HL-60/S4 treated with phorbol 12-myristate 13-acetate at 8.2 ng/mL for 4 days and 3 days (cell line): Measurements from ENCODE around the gene HLA-DRB5.
"Not testable (repeated sequence)": the region's sequence is repeated elsewhere in the genome, so short reads cannot be mapped to it uniquely, and the experiment has no call there.

Experiments used
- in situ Hi-C: fragments of 300-500 bp; cut with MboI; formaldehyde crosslinking; loops from 2 replicates; pipeline ENCODE4 v1.15.0; 2022; ENCODE audit warnings: low sequenced_read_pairs

The HLA-DRB5 gene

DNA sequence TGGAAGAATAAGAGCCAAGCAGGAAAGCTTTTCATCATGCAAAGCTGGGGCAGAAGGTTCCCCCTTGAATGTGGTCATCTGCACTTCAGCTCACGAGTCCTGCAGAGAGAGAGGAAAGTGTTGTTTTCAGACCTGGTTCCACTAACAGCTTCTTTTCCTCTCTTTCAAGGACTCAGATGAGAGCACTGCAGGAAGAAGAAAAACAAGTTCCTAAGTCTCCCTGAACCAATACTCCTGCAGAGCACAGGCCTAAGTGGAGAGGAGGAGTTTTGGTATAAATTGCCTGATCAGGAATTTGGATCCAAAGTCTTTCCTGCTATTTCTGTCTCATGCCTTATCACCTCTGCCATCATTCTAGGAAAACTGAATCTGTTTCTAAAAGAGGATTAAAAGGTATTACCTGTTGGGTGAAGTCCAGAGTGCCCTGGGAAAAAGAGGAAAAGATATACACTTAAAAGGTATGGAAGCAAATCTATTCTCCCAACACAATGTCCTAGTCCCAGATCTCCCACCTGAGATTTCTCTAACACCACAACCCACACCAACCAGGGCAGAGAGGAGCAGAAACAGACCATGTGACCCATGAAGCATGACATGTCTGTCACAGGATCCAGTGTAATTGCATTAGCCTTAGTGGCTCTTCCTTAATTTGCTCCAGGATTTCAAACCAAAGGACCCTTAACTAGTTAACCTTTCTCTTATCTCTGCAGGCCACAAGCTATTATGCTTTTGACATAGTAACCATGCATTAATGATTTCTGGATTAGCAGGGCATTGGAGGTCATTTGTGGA, 12.2 kb downstream of the HLA-DRB5 start:
- in situ Hi-C loops = loop anchor here (10.0 kb wide), 1 partner anchor 57 kb away; no protein-coding TSS in a partner anchor

DNA sequence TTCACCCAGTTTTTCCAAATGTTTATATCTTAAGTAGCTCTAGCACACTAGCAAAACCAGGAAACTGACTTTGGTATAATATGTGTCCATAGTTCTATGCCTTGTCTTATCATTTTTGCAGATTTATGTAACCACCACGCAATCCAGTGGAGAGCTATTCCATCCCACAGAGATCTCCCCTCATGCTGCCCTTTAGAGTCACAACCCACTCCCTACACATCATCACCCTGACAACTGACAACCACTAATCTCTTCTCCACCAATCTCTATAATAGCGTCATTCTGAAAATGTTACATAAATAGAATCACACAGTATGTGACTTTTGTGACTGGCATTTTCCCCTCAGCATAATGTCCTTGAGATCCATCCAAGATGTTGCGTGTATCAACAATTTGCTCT, 29.1 kb downstream of the HLA-DRB5 start:
- in situ Hi-C loops = no loop called here

DNA sequence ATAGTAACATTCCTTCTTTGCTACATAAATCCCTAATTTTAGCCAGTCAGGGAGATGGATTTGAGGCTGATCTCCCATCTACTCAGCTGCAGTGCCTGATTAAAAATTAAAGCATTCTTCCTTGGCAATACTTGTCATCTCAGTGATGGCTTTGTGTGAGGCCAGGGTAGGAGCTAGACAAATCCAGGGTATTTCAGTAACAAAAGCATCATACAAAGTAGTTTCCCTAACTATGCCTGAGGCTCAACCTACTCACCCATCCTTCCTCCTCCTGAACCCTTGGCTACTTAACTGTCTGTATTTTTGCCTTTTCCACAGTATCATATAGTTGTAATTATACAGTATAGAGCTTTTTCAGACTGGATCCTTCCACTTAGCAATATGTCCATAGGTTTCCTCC, 37.7 kb downstream of the HLA-DRB5 start:
- in situ Hi-C loops = no loop called here

DNA sequence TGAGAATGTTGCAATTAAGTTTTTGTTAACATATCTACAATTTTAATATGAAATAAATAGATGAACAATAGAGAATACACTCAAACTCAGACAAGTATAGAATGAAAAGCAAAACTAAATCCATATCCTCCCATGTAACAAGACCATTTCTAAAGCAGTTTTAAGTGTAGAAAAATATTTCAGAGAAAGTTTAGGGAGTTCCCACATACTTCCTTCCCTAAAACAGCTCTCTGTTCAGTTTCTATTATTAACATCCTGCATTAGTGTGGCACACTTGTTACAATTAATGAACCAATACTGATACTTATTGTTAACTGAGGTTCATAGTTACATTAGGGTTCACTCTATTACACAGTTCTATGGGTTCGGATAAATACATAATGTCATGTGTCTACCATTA, 38.4 kb downstream of the HLA-DRB5 start:
- in situ Hi-C loops = no loop called here

DNA sequence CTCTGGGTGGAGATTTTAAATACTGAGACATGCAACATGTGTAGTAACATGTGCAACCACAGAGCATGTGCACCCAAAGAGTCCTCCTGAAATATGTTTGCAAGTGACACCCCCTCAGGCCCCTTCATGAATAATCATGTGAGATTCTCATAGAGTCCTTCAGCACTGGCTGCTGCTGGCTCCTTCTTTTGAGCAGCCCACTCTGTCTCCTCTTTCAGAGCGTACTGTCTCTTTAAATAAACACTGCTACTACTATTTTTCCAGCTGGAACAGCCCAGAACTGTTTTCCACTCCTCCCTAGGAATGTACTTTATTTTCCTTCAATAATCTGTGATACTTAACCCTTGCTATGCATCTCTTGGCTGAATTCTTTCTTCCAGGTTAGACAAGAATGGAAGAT, 42.0 kb downstream of the HLA-DRB5 start:
- in situ Hi-C loops = no loop called here

DNA sequence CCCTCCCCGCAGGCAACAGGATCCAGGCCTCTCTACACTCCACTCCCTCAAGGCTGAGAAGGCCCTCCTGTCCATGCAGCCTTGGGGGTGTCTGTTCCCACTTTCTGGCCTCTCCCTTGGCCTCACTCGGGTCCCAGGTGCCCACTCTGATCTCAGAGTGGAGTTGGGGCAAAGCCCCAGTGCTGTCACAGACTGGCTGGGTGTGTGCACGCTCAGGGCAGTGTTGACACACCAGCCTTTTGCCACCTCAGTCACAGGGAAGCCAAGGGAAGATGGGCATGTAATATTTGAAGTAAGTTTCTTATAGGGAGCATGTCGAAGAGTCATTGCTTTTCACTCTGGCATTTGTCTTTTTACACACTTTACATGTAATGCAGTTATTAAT, 45.5 kb downstream of the HLA-DRB5 start:
- in situ Hi-C loops = no loop called here

DNA sequence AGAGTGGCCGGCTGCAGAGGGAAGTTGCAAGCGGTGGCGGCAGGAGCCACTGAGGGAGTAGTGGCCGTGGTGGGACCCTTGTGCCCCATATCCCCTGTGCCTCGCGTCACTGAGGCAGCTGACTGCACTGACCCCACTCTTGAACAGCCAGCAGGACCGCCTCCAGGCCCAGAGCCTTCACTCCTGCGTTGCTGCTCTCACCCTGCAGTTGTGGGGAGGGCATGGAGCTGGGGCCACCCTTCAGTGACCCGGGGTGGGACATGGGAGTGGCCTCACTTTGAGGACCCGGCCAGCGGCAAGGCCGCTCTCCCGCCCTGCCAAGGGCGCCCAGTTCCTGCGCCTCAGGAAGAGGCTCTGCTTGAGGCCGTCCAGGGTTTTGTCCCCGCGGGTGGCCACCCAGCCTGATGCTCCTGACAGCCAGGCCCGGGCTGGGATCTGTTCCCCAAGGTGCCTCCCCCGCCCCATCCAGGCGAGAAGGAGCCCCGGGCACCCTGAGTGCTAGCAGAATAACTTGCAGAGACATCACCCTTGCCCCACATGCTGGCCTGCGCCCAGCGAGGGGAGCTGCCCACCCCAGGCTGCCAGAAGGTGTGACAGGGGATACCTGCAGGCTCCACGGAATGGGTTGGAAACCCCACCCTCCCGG, 46.0 kb downstream of the HLA-DRB5 start:
- in situ Hi-C loops = no loop called here

DNA sequence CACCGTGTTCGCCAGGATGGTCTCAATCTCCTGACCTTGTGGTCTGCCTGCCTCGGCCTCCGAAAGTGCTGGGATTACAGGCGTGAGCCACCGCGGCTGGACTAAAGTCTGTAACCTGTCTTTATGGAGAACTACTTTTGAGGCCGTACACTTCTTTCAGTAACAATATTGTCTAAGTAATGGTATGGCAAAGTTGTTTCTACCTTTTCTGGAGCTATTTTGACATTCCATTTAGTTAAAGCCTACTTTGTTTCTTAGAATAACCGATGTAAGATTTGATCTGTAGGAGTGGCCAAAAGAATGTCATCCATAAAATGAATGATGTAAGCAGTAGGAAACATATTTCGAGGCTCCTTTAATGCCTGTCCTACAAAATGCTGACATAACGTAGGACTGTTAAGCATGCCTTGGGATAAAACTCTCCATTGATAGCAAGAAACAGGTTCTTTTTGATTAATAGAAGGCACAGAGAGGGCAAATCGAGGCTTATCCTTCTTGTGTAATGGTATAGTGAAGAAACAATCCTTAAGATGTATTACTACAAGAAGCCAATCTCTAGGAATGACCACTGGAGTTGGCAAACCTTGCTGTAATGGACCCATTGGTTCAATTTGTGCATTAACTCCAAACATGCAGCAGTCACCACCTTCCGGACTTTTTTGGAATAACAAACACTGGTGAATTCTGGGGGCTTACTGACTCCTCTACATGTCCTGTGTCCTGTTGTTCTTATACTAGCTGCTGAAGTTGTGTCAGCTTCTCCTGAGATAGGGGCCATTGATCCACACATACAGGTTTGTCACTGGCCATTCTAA, 54.5 kb downstream of the HLA-DRB5 start:
- in situ Hi-C loops = no loop called here

DNA sequence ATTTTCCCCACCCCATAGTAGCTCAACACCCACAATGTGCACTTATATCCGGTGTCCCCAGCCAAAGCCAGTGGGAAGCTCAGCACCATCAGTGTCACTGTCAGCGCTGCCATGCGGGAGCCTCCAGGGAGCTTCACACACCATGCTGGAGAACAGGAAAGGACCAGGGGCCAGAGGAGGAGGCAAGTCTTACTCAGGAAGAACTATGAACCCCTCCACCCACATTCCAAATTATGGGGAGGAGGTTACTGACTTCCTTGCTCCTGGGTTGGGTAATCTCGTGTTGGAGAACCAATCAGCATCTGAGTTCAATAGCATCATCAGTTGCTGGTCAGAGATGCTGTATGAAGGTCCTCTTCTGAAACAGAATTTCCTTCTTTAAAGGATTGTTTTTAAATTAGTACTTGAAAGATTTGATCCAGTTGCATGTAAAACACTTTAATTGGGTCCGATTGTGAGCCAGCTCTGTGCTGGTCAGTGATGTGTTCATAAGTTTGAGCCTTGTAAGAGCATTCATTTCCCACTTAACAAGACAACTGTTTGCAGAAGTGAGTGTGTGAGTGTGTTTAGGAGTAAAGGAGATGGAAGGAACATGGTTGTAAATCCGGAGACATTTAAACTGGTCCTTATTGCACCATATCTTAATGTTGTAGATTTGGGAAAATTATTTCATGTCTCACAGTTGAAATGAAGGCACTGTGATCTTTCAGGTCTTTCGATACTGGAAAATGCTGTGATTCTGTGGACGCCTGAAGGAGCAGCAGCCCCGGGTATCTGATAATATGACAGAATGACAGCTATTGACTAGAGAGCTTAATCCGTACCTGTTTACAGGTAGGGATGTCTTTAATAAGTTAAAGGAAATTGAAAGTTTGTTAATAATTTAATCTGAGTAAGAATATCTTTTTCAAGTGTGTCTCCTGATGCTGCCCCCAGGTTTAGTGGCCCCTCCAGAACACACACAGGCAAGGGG, 56.4 kb downstream of the HLA-DRB5 start:
- in situ Hi-C loops = not testable (repeated sequence)

DNA sequence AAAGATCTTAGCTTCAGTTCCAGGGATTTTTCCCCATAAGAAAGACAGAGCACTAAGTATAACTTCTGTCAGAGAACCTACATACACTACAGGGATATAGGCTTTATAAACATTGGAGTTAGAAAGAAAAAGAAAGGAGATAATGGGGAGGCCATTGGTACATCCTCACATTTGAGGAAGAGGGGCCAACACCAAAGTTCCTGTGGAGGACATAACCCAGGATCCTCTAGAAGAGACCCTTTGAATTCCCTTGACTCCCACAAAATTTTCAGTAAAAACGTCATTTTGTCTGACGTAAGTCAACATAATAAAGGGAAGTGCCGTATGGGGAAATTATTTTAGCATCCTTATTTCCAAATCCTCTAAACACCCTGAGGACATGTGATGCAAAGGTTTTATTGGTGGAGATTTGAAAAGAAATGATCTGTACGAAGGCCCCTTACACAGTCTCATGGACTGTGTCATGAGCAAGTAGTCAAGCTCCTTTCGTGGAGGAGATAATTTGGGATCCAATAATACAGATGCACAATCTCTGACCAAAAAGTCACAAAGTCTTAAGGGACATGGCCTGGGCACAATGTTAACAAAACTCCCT, 57.2 kb downstream of the HLA-DRB5 start:
- in situ Hi-C loops = no loop called here

DNA sequence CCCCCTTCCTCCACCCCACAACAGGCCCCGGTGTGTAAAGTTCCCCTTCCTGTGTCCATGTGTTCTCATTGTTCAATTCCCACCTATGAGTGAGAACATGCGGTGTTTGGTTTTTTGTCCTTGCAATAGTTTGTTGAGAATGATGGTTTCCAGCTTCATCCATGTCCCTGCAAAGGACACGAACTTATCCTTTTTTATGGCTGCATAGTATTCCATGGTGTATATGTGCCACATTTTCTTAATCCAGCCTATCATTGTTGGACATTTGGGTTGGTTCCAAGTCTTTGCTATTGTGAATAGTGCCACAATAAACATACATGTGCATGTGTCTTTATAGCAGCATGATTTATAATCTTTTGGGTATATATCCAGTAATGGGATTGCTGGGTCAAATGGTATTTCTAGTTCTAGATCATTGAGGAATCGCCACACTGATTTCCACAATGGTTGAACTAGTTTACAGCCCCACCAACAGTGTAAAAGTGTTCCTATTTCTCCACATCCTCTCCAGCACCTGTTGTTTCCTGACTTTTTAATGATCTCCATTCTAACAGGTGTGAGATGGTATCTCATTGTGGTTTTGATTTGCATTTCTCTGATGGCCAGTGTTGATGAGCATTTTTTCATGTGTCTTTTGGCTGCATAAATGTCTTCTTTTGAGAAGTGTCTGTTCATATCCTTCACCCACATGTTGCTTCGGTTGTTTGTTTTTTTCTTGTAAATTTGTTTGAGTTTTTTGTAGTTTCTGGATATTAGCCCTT, 62.2 kb downstream of the HLA-DRB5 start:
- in situ Hi-C loops = not testable (repeated sequence)
